ENCODE measurements around the gene COX11. TPM values are rescaled to one million over a fixed set of nuclear protein-coding genes. Genes with fewer than 3 reads are reported as not detected.

COX11 gene
- total RNA-seq, 1 donor from 2014 or later = 33.3 TPM

GRCh38 chr17:54933921-54934320, 34.5 kb downstream of the COX11 start:
- H3K36me3 ChIP-seq (ENCODE audit: control insufficient read depth, insufficient read depth, low read length) = peaks cover 1% of the 10 kb centered on the region
- TF ChIP-seq, protein P1, sequence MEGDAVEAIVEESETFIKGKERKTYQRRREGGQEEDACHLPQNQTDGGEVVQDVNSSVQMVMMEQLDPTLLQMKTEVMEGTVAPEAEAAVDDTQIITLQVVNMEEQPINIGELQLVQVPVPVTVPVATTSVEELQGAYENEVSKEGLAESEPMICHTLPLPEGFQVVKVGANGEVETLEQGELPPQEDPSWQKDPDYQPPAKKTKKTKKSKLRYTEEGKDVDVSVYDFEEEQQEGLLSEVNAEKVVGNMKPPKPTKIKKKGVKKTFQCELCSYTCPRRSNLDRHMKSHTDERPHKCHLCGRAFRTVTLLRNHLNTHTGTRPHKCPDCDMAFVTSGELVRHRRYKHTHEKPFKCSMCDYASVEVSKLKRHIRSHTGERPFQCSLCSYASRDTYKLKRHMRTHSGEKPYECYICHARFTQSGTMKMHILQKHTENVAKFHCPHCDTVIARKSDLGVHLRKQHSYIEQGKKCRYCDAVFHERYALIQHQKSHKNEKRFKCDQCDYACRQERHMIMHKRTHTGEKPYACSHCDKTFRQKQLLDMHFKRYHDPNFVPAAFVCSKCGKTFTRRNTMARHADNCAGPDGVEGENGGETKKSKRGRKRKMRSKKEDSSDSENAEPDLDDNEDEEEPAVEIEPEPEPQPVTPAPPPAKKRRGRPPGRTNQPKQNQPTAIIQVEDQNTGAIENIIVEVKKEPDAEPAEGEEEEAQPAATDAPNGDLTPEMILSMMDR (IDR thresholded peaks at IDR 0.05; ENCODE audit: insufficient read depth, low read length, poor library complexity, severe bottlenecking) = no peak
- DNase-seq (ENCODE audit: low read depth) = no peak

GRCh38 chr17:54932711-54933110, 35.7 kb downstream of the COX11 start:
- Histone ChIP-seq H3K4me3 (ENCODE audit: low read depth, low read length) (no peak overlapping the region), H3K36me3 (ENCODE audit: control insufficient read depth, insufficient read depth, low read length) (peaks cover 1% of the 10 kb centered on the region), H3K27me3 (ENCODE audit: control insufficient read depth, insufficient read depth, low read length) (no peaks in the 10 kb centered on the region)
- TF ChIP-seq, protein P1 (IDR thresholded peaks at IDR 0.05; ENCODE audit: insufficient read depth, low read length, poor library complexity, severe bottlenecking) = no peak
- DNase-seq (ENCODE audit: low read depth) = no peak

More at GRCh38 chr17:54933921-54934320, 34.5 kb downstream of the COX11 start:
- Histone ChIP-seq H3K4me3 (ENCODE audit: low read depth, low read length) (no peak overlapping the region), H3K27me3 (ENCODE audit: control insufficient read depth, insufficient read depth, low read length) (no peaks in the 10 kb centered on the region)

DNA sequence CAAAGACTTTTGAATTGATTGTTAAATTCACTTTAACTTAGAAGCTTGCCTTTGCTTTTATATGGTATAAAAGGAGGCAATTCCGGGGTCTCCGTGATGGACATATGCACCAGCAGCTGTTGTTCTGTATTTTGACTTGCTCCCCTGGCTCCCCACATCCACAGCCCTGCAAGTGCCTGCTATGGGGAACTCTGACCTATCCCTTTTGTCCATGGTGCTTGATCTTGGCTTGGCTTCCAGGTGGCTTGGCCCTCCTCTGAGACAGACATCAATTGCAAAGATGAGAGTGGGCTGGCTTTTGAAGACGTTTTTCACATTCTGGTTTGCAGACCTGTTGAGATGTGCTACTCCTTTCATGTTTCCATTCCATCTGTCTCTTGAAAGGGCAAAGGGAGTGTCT, 40.9 kb downstream of the COX11 start:
- TF ChIP-seq, protein P1 (IDR thresholded peaks at IDR 0.05; ENCODE audit: insufficient read depth, low read length, poor library complexity, severe bottlenecking) = no peak
- Histone ChIP-seq H3K36me3 (ENCODE audit: control insufficient read depth, insufficient read depth, low read length) (peaks cover 3% of the 10 kb centered on the region), H3K27me3 (ENCODE audit: control insufficient read depth, insufficient read depth, low read length) (no peaks in the 10 kb centered on the region), H3K4me3 (ENCODE audit: low read depth, low read length) (no peak overlapping the region)
- no peak for DNase-seq (ENCODE audit: low read depth)

DNA sequence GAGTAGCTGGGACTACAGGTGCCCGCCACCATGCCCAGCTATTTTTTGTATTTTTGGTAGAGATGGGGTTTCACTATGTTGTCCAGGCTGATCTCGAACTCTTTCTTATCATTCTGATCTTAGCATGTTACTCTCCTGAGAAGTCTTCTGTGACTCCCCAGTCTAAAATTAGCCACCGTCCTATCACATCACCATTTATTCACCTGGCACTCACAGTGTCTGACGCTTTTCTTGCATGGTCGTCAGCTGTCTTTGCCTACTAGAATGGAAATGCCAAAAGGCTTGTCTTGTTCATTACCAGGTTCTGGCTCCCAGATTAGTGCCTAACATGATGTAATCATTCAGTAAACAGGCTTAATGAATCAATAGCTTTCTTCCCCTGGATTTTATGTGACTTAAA, 44.0 kb downstream of the COX11 start:
- H3K4me3 ChIP-seq (ENCODE audit: low read depth, low read length) = no peak overlapping the region
- no peaks in the 10 kb centered on the region for H3K27me3 ChIP-seq (ENCODE audit: control insufficient read depth, insufficient read depth, low read length)
- DNase-seq (ENCODE audit: low read depth) = no peak
- TF ChIP-seq, protein P1 (IDR thresholded peaks at IDR 0.05; ENCODE audit: insufficient read depth, low read length, poor library complexity, severe bottlenecking) = no peak
- H3K36me3 ChIP-seq (ENCODE audit: control insufficient read depth, insufficient read depth, low read length) = peaks cover 2% of the 10 kb centered on the region

- DNase-seq (ENCODE audit: low read depth) = no peak
Observed at GRCh38 chr17:54920819-54921218, 47.6 kb downstream of the COX11 start.

GRCh38 chr17:54919425-54919824, 49.0 kb downstream of the COX11 start:
- no peak overlapping the region for H3K4me3 ChIP-seq (ENCODE audit: low read depth, low read length)
- peaks cover 1% of the 10 kb centered on the region for H3K36me3 ChIP-seq (ENCODE audit: control insufficient read depth, insufficient read depth, low read length)
- DNase-seq (ENCODE audit: low read depth) = no peak
- no peaks in the 10 kb centered on the region for H3K27me3 ChIP-seq (ENCODE audit: control insufficient read depth, insufficient read depth, low read length)
- TF ChIP-seq, protein P1 (IDR thresholded peaks at IDR 0.05; ENCODE audit: insufficient read depth, low read length, poor library complexity, severe bottlenecking) = no peak

More at GRCh38 chr17:54920819-54921218, 47.6 kb downstream of the COX11 start:
- TF ChIP-seq, protein P1 (IDR thresholded peaks at IDR 0.05; ENCODE audit: insufficient read depth, low read length, poor library complexity, severe bottlenecking) = no peak
- H3K27me3 ChIP-seq (ENCODE audit: control insufficient read depth, insufficient read depth, low read length) = no peaks in the 10 kb centered on the region
- H3K36me3 ChIP-seq (ENCODE audit: control insufficient read depth, insufficient read depth, low read length) = peaks cover 3% of the 10 kb centered on the region
- no peak overlapping the region for H3K4me3 ChIP-seq (ENCODE audit: low read depth, low read length)
